OCI-LY7 (cell line): Measurements from ENCODE around the gene LIMD2. TPM values are rescaled to one million over a fixed set of nuclear protein-coding genes. Genes with fewer than 3 reads are reported as not detected.
A peak's percentile ranks its signal among the peaks of the same experiment; 100 is the strongest.
"Not testable (repeated sequence)": the region's sequence is repeated elsewhere in the genome, so short reads cannot be mapped to it uniquely, and the experiment has no call there.

Experiments used
- BruUV-seq: library from RNA; stranded (reverse); fragments of 400-500 nt; replicated peaks from 2 replicates; lab custom pipeline; 2021; lab: Mats Ljungman, UMichigan
- CTCF ChIA-PET: fragments of 300-600 bp; sonication (Branson Sonifier 250); formaldehyde crosslinking; loops from one replicate; lab custom pipeline; 2022; ENCODE audit warnings: antibody characterized with exemption; ENCODE audit not compliant: unreplicated experiment; lab: Charles Lee
- POLR2A ChIA-PET: fragments of 300-600 bp; sonication (Branson Sonifier 250); formaldehyde crosslinking; loops from one replicate; lab custom pipeline; 2022; ENCODE audit warnings: antibody characterized with exemption; lab: Charles Lee
- DNase-seq: peaks from one replicate; pipeline ENCODE4 v3.0.0-alpha.2; 2015; ENCODE audit warnings: low spot score
- H2AFZ ChIP-seq: fragments of 200-600 bp; sonication (generic), shearing (Covaris generic); 2 replicates; pipeline ENCODE4 v1.6.1; 2014; ENCODE audit warnings: mild to moderate bottlenecking, antibody characterized with exemption, low read length, moderate library complexity
- H3K27ac ChIP-seq: fragments of 200-600 bp; sonication (generic); 2 replicates; pipeline ENCODE4 v1.5.1; 2014; ENCODE audit warnings: mixed run types, low read depth, mild to moderate bottlenecking, moderate library complexity, low read length, inconsistent platforms; ENCODE audit not compliant: poor library complexity, severe bottlenecking
- H3K36me3 ChIP-seq: fragments of 200-600 bp; sonication (generic); 2 replicates; pipeline ENCODE4 v1.6.1; 2014; ENCODE audit warnings: mild to moderate bottlenecking, antibody characterized with exemption, low read length, moderate library complexity, mixed read lengths; ENCODE audit not compliant: insufficient read depth
- H3K4me1 ChIP-seq: fragments of 200-600 bp; sonication (generic); 2 replicates; pipeline ENCODE4 v1.5.1; 2014; ENCODE audit warnings: mild to moderate bottlenecking, low read length; ENCODE audit not compliant: insufficient read depth, poor library complexity, severe bottlenecking
- H3K4me2 ChIP-seq: fragments of 200-600 bp; sonication (generic); 2 replicates; pipeline ENCODE4 v1.6.1; 2014; ENCODE audit warnings: mild to moderate bottlenecking, low read length
- H3K4me3 ChIP-seq: fragments of 200-600 bp; sonication (generic); 2 replicates; pipeline ENCODE4 v1.5.1; 2014; ENCODE audit warnings: mild to moderate bottlenecking, low read depth, low read length; ENCODE audit not compliant: poor library complexity, severe bottlenecking
- H3K79me2 ChIP-seq: fragments of 200-600 bp; sonication (generic); 2 replicates; pipeline ENCODE4 v1.6.1; 2016; ENCODE audit warnings: low read depth, mild to moderate bottlenecking, low read length, moderate library complexity, mixed read lengths; ENCODE audit not compliant: insufficient read depth
- H3K9me2 ChIP-seq: fragments of 200-600 bp; sonication (generic); 2 replicates; pipeline ENCODE4 v1.6.1; 2016; ENCODE audit warnings: mild to moderate bottlenecking, low read length, mixed read lengths; ENCODE audit not compliant: insufficient read depth
- H3K9me3 ChIP-seq: fragments of 200-600 bp; sonication (generic); 2 replicates; pipeline ENCODE4 v1.6.1; 2014; ENCODE audit warnings: mild to moderate bottlenecking, mixed run types, low read length, mixed read lengths
- H4K20me1 ChIP-seq: fragments of 200-600 bp; sonication (generic); 2 replicates; pipeline ENCODE4 v1.6.1; 2014; ENCODE audit warnings: mild to moderate bottlenecking, antibody characterized with exemption, low read length, moderate library complexity, mixed read lengths; ENCODE audit not compliant: insufficient read depth
- CTCF ChIP-seq: fragments of 200-600 bp; sonication (generic); conservative IDR thresholded peaks from 2 replicates; pipeline ENCODE4 v1.5.1; 2014; ENCODE audit warnings: mild to moderate bottlenecking, antibody characterized with exemption, low read length, moderate library complexity, mixed read lengths
- EZH2phosphoT487 ChIP-seq: fragments of 200-600 bp; sonication (generic); IDR thresholded peaks from 2 replicates; pipeline ENCODE4 v1.6.1; 2018; ENCODE audit warnings: low read depth, borderline replicate concordance, mild to moderate bottlenecking, mixed run types, antibody characterized with exemption, low read length, moderate library complexity, mixed read lengths
- intact Hi-C: fragments of 100-400 bp; cut with micrococcal nuclease; formaldehyde crosslinking; loops from one replicate; pipeline ENCODE4 v1.10.0; 2022; ENCODE audit not compliant: unreplicated experiment
- total RNA-seq, 2 experiments: library from RNA; depleted of rRNA in 1 of 2; stranded (reverse); fragments of >200 nt in 1 of 2; shearing (Covaris generic) in 1 of 2; gene quantifications; 2 replicates each; pipeline ENCODE4 v1.2.3, GENCODE V29; 2014 to 2022

LIMD2 gene
- total RNA-seq, 2 experiments from 2014 or later: 286 to 406 TPM

- H3K4me1 ChIP-seq: no peaks in the 10 kb centered on the region
- no peak overlapping the region for H3K4me3 ChIP-seq
- H3K9me3 ChIP-seq: no peaks in the 10 kb centered on the region
- no peaks in the 10 kb centered on the region for H3K79me2 ChIP-seq
- intact Hi-C loops: no loop called here
- no peak overlapping the region for H3K27ac ChIP-seq
- POLR2A ChIA-PET: interaction anchor here (0.7 to 1.0 kb wide), 2 partner anchors 10 to 88 kb away, joined by 3 to 4 read pairs; no protein-coding TSS in a partner anchor
- no peak for DNase-seq
- H2AFZ ChIP-seq: no peak overlapping the region
- TF ChIP-seq EZH2phosphoT487: no peak
- TF ChIP-seq CTCF: no peak
- H3K36me3 ChIP-seq: peaks cover 42% of the 10 kb centered on the region
- BruUV-seq: TSS peak; percentile 9
- no peaks in the 10 kb centered on the region for H3K9me2 ChIP-seq
- H4K20me1 ChIP-seq: no peaks in the 10 kb centered on the region
- CTCF ChIA-PET: no interaction called here
- H3K4me2 ChIP-seq: no peak overlapping the region
Measured at GRCh38 chr17:63722403-63722802, 22.5 kb upstream of the LIMD2 start.

DNA sequence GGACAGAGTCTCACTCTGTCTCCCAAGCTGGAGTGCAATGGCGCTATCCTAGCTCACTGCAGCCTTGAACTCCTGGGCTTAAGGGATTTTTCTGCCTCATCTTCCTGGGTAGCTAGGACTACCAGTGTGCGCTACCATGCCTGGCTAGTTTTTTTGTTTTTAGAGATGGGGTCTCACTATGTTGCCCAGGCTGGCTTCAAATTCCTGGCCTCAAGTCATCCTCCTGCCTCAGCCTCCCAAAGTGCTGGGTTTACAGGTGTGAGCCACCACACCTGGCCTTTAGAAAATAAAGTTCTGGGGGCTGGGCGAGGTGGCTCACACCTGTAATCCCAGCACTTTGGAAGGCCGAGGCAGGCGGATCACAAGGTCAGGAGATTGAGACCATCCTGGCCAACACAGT lies 20.3 kb upstream of the LIMD2 start:
- CTCF ChIA-PET, H3K4me2 ChIP-seq, DNase-seq, intact Hi-C loops, H2AFZ ChIP-seq, H3K9me3 ChIP-seq, H3K79me2 ChIP-seq, H4K20me1 ChIP-seq, H3K4me1 ChIP-seq, H3K4me3 ChIP-seq, H3K27ac ChIP-seq, BruUV-seq, H3K9me2 ChIP-seq: not testable (repeated sequence)
- peaks cover 38% of the 10 kb centered on the region for H3K36me3 ChIP-seq
- POLR2A ChIA-PET: interaction anchor here (0.6 kb wide), 1 partner anchor 98 kb away, joined by 3 read pairs; the partner anchor contains the start of gene MAP3K3

GRCh38 chr17:63718988-63719387 lies 19.1 kb upstream of the LIMD2 start:
- TF ChIP-seq EZH2phosphoT487 (no peak), CTCF (no peak)
- no TSS peak for BruUV-seq
- Histone ChIP-seq H3K4me3 (no peak overlapping the region), H3K36me3 (peaks cover 31% of the 10 kb centered on the region), H3K9me3 (no peaks in the 10 kb centered on the region), H3K9me2 (no peaks in the 10 kb centered on the region), H3K4me2 (no peak overlapping the region), H3K4me1 (no peaks in the 10 kb centered on the region), H4K20me1 (no peaks in the 10 kb centered on the region), H2AFZ (no peak overlapping the region), H3K79me2 (no peaks in the 10 kb centered on the region), H3K27ac (no peak overlapping the region)
- intact Hi-C loops: no loop called here
- CTCF ChIA-PET: no interaction called here
- DNase-seq: no peak
- POLR2A ChIA-PET: interaction anchor here (1.1 kb wide), 1 partner anchor 17 kb away, joined by 5 read pairs; no protein-coding TSS in a partner anchor
